HepG2 (cell line): ENCODE measurements around the gene DDOST. TPM values are rescaled to one million over a fixed set of nuclear protein-coding genes. Genes with fewer than 3 reads are reported as not detected.

Source experiments
- ATAC-seq: fragments of 200-7000 bp; cut with Tn5 transposase; 3 replicates; pipeline ENCODE4 v1.9.1; 2020; ENCODE audit warnings: mild to moderate bottlenecking, moderate library complexity
- BruUV-seq: library from RNA; stranded (reverse); fragments of 400-500 nt; replicated peaks from 2 replicates; lab custom pipeline; 2021; lab: Mats Ljungman, UMichigan
- CTCF ChIA-PET: fragments of 300-600 bp; formaldehyde crosslinking; extraction: SDS; loops from one replicate; lab custom pipeline; 2021; ENCODE audit warnings: low total read pairs, inconsistent platforms, low intra/inter-chr PET ratio; lab: Yijun Ruan, JAX
- POLR2A ChIA-PET: fragments of 350-600 bp; sonication (Branson Sonifier 250); formaldehyde crosslinking; loops from one replicate; lab custom pipeline; 2020; ENCODE audit warnings: antibody characterized with exemption, inconsistent platforms; lab: Yijun Ruan, JAX
- DNase-seq: peaks from one replicate; pipeline ENCODE4 v3.0.0-alpha.2; 2015; ENCODE audit warnings: low spot score
- FAIRE-seq: peaks from 3 replicates; lab custom pipeline; 2011; peaks lifted over from hg19 to GRCh38; lab: Jason Lieb, UNC
- H2AFZ ChIP-seq: one replicate; pipeline ENCODE4 v1.6.1; 2011; ENCODE audit warnings: low read length, inconsistent platforms
- H3K27ac ChIP-seq: fragments of 300-600 bp; 3 replicates; pipeline ENCODE4 v1.8.0; 2011; ENCODE audit warnings: mixed run types, mild to moderate bottlenecking, mixed read lengths, low read length, inconsistent platforms; ENCODE audit not compliant: insufficient read depth; ENCODE audit errors: extremely low read length
- H3K27me3 ChIP-seq, 2 experiments: fragments of 200-600 bp in 1 of 2; 2 replicates in 1 of 2; 3 replicates in 1 of 2; pipeline versions ENCODE4 v1.6.0 to v1.8.0; 2011; ENCODE audit warnings: low read length in 2 of 2, mild to moderate bottlenecking in 2 of 2, moderate library complexity in 2 of 2, inconsistent platforms in 1 of 2; ENCODE audit not compliant: insufficient read depth in 2 of 2, control insufficient read depth in 1 of 2
- H3K36me3 ChIP-seq, 2 experiments: fragments of 200-600 bp in 1 of 2; replicated peaks in 1 of 2; 2 replicates in 1 of 2; 3 replicates in 1 of 2; pipeline versions ENCODE4 v1.5.1 to v1.8.0; 2011; ENCODE audit warnings: low read length in 2 of 2, inconsistent platforms in 1 of 2; ENCODE audit not compliant: insufficient read depth in 2 of 2, control insufficient read depth in 1 of 2
- H3K4me1 ChIP-seq: 2 replicates; pipeline ENCODE4 v1.5.1; 2012; ENCODE audit warnings: low read length, inconsistent platforms; ENCODE audit not compliant: insufficient read depth
- H3K4me2 ChIP-seq: 2 replicates; pipeline ENCODE4 v1.6.0; 2011; ENCODE audit warnings: low read depth, low read length, inconsistent platforms
- H3K4me3 ChIP-seq, 3 experiments: fragments of 200-600 bp in 1 of 3; sonication (generic), shearing (Covaris generic) in 1 of 3; replicated peaks in 1 of 3; 2 replicates each; pipeline ENCODE4 v1.5.1; 2011 to 2016; ENCODE audit warnings: low read length in 3 of 3, inconsistent platforms in 2 of 3, low read depth in 2 of 3, mild to moderate bottlenecking in 2 of 3, control low read depth in 1 of 3, mixed read lengths in 1 of 3; ENCODE audit not compliant: insufficient read depth in 1 of 3
- H3K79me2 ChIP-seq: one replicate; pipeline ENCODE4 v1.6.1; 2011; ENCODE audit warnings: low read length, inconsistent platforms; ENCODE audit not compliant: insufficient read depth
- H3K9ac ChIP-seq: 2 replicates; pipeline ENCODE4 v1.6.0; 2011; ENCODE audit warnings: mild to moderate bottlenecking, low read depth, low read length, inconsistent platforms; ENCODE audit not compliant: insufficient read depth
- H3K9me3 ChIP-seq: 2 replicates; pipeline ENCODE4 v1.5.1; 2012; ENCODE audit warnings: mild to moderate bottlenecking, low read length
- H4K20me1 ChIP-seq: 2 replicates; pipeline ENCODE4 v1.6.0; 2011; ENCODE audit warnings: inconsistent platforms, mild to moderate bottlenecking, low read length, moderate library complexity; ENCODE audit not compliant: insufficient read depth
- AGO2 ChIP-seq: fragments of 200-400 bp; formaldehyde crosslinking; optimal IDR thresholded peaks from 2 replicates; pipeline ENCODE3; 2017; ENCODE audit warnings: mild to moderate bottlenecking, low read depth, low read length, moderate library complexity
- ATF1 ChIP-seq: IDR thresholded peaks from 2 replicates; pipeline ENCODE4 v1.6.1; 2016; ENCODE audit warnings: mild to moderate bottlenecking, control low read depth
- DR1 ChIP-seq: sonication (generic); formaldehyde crosslinking; IDR thresholded peaks from 2 replicates; pipeline ENCODE4 v1.8.0; 2021; ENCODE audit warnings: mild to moderate bottlenecking, missing genetic modification reagents, inconsistent platforms
- HINFP ChIP-seq: sonication (generic); formaldehyde crosslinking; IDR thresholded peaks from 2 replicates; pipeline ENCODE4 v1.4.0; 2020; ENCODE audit warnings: low read depth, mild to moderate bottlenecking, missing genetic modification reagents
- HOMEZ ChIP-seq: IDR thresholded peaks from 2 replicates; pipeline ENCODE4 v1.6.1; 2016; ENCODE audit warnings: low read depth
- PBX2 ChIP-seq: IDR thresholded peaks from 2 replicates; pipeline ENCODE4 v1.6.1; 2016; ENCODE audit warnings: control low read depth
- PRMT3 ChIP-seq: sonication (generic); formaldehyde crosslinking; IDR thresholded peaks from 2 replicates; pipeline ENCODE4 v1.8.1; 2022; ENCODE audit warnings: low read depth, mild to moderate bottlenecking, moderate library complexity, missing genetic modification reagents, borderline replicate concordance
- RNF2 ChIP-seq: fragments of 450-650 bp; conservative IDR thresholded peaks from 2 replicates; pipeline ENCODE4 v1.6.1; 2016; ENCODE audit warnings: low read depth
- SOX5 ChIP-seq: IDR thresholded peaks from 2 replicates; pipeline ENCODE4 v1.6.1; 2016; ENCODE audit warnings: borderline replicate concordance
- SRSF4 ChIP-seq: fragments of 200-400 bp; formaldehyde crosslinking; IDR thresholded peaks from one replicate; pipeline ENCODE4 v1.6.1; 2018; ENCODE audit warnings: mild to moderate bottlenecking, low read depth, low read length, moderate library complexity; ENCODE audit not compliant: poor library complexity, severe bottlenecking
- ZC3H4 ChIP-seq: sonication (generic); formaldehyde crosslinking; IDR thresholded peaks from 2 replicates; pipeline ENCODE4 v1.4.0; 2020; ENCODE audit warnings: missing genetic modification reagents, borderline replicate concordance
- ZNF20 ChIP-seq: sonication (generic); formaldehyde crosslinking; IDR thresholded peaks from 2 replicates; pipeline ENCODE4 v1.4.0; 2020; ENCODE audit warnings: mild to moderate bottlenecking, moderate library complexity, missing genetic modification reagents
- WGBS: methylation state at CpG from one replicate; pipeline ENCODE4 v1.1.6; 2017; ENCODE audit warnings: low lambda C conversion rate; 5-methylcytosine and 5-hydroxymethylcytosine counted together
- in situ Hi-C: cut with HindIII; loops from 2 replicates; pipeline ENCODE4 v1.10.0; 2017; ENCODE audit warnings: low pct_unique_long_range_greater_than_20kb; ENCODE audit not compliant: extremely low pct_ligation_motif_present
- intact Hi-C: fragments of 100-400 bp; cut with micrococcal nuclease; formaldehyde crosslinking; loops from one replicate; pipeline ENCODE4 v1.10.0; 2022; ENCODE audit not compliant: unreplicated experiment
- polyA plus RNA-seq, 8 experiments: library from polyadenylated mRNA; depleted of rRNA in 3 of 8; stranded (reverse) in 7 of 8; unstranded in 1 of 8; fragments of >200 nt; fragmentation: Illumina TruSeq in 4 of 8; extraction: Trizol in 4 of 8; gene quantifications; 2 replicates each; pipeline versions ENCODE4 v1.2.1 to v1.2.3, GENCODE V29; 2011 to 2016; ENCODE audit warnings: low read depth in 4 of 8, missing spikeins in 1 of 8, mixed read lengths in 1 of 8; ENCODE audit not compliant: insufficient read depth in 1 of 8
- total RNA-seq, 5 experiments: library from RNA; depleted of rRNA; stranded (reverse); fragments of >200 nt; fragmentation: Illumina TruSeq; extraction: Trizol; gene quantifications; 2 replicates each; pipeline ENCODE4 v1.2.3, GENCODE V29; 2016; ENCODE audit warnings: low read depth in 1 of 5

Gene DDOST
- total and polyA plus RNA-seq, 2 of the 13 experiments (the other 11 are each of a cell fraction or from before 2014, with no cell fraction given), result 335 to 494 TPM

GRCh38 chr1:20654104-20654690 is 7.0 kb downstream of the DDOST start:
- Histone ChIP-seq H3K79me2 (peaks cover 28% of the 10 kb centered on the region), H3K27ac (no peak overlapping the region), H3K36me3 (peaks cover 43 to 77% of the 10 kb centered on the region in 2 experiments), H3K9ac (no peak overlapping the region)
- in situ Hi-C loops, result no loop called here
- TF ChIP-seq AGO2 (peak; percentile 16), HOMEZ (CRISPR knock-in tag) (no peak)
- TF ChIP-seq, all 625 proteins: peak for 1
- intact Hi-C loops, result no loop called here
- Histone ChIP-seq H3K9me3 (no peaks in the 10 kb centered on the region), H3K4me3 (no peak overlapping the region), H3K4me2 (no peak overlapping the region), H3K4me1 (peaks cover 28% of the 10 kb centered on the region), H4K20me1 (no peaks in the 10 kb centered on the region), H2AFZ (no peak overlapping the region), H3K27me3 (no peaks in the 10 kb centered on the region)
- CTCF ChIA-PET, result no interaction called here
- FAIRE-seq (no peak), ATAC-seq (no peak), DNase-seq (no peak)
- POLR2A ChIA-PET, result no interaction called here
- 93% methylated on average over 20 of the region's 20 CpGs for WGBS
- no TSS peak for BruUV-seq

- in situ Hi-C loops, result no loop called here
- no peaks in the 10 kb centered on the region for H3K27me3 ChIP-seq
- no peaks in the 10 kb centered on the region for H3K9me3 ChIP-seq
- TF ChIP-seq ATF1 (no peak), HINFP (CRISPR knock-in tag) (no peak), RNF2 (no peak), DR1 (no peak), PRMT3 (CRISPR knock-in tag) (no peak), ZNF20 (CRISPR knock-in tag) (no peak), SRSF4 (no peak), PBX2 (CRISPR knock-in tag) (no peak), ZC3H4 (CRISPR knock-in tag) (no peak), SOX5 (CRISPR knock-in tag) (no peak)
- intact Hi-C loops, result no loop called here
- H3K9ac ChIP-seq, result no peak overlapping the region
- H3K4me2 ChIP-seq, result no peak overlapping the region
- peaks cover 38 to 74% of the 10 kb centered on the region in 2 experiments for H3K36me3 ChIP-seq
- no peak for FAIRE-seq
- H3K27ac ChIP-seq, result no peak overlapping the region
- no peak overlapping the region for H2AFZ ChIP-seq
- WGBS, result 96% methylated on average over 15 of the region's 15 CpGs
- ChIA-PET POLR2A (interaction anchor here (1.1 kb wide), 1 partner anchor 9 kb away, joined by 4 read pairs; the partner anchor contains the start of gene DDOST), CTCF (no interaction called here)
- H3K79me2 ChIP-seq, result peaks cover 10% of the 10 kb centered on the region
- ATAC-seq, result no peak
- H3K4me3 ChIP-seq, result no peak overlapping the region
- TSS peak; percentile 86 for BruUV-seq
- no peaks in the 10 kb centered on the region for H4K20me1 ChIP-seq
- H3K4me1 ChIP-seq, result peaks cover 9% of the 10 kb centered on the region
- no peak for DNase-seq
Measured at GRCh38 chr1:20652300-20652699, 8.9 kb downstream of the DDOST start.
